ENCODE data around the gene TEK. TPM values are rescaled to one million over a fixed set of nuclear protein-coding genes. Genes with fewer than 3 reads are reported as not detected.

TEK gene
- total and polyA plus RNA-seq, 10 of the 15 experiments (the other 5 are each of a cell fraction or from before 2014, with no cell fraction given), result not detected

GRCh38 chr9:27107241-27107640, 1.8 kb upstream of the TEK start:
- ChIA-PET SMC1A (ENCODE audit: uncharacterized antibody, unreplicated experiment) (interaction anchor here (0.9 kb wide), 1 partner anchor 178 kb away, joined by 3 read pairs; no protein-coding TSS in a partner anchor), RAD21 (ENCODE audit: unreplicated experiment) (interaction anchor here (0.7 kb wide), 1 partner anchor 735 kb away, joined by 3 read pairs; no protein-coding TSS in a partner anchor), CTCF (no interaction called here), POLR2A (no interaction called here)
- ATAC-seq (no peak), FAIRE-seq (no peak), DNase-seq (ENCODE audit: low read depth, low spot score) (no peak)
- H2AFZ ChIP-seq (ENCODE audit: control insufficient read depth, low read depth, low read length), result no peak overlapping the region
- intact Hi-C loops (cut with micrococcal nuclease; ENCODE audit: unreplicated experiment), result no loop called here
- H3K4me3 ChIP-seq, result no peak overlapping the region
- 20% methylated on average over 2 of the region's 2 CpGs for WGBS (ENCODE audit: insufficient coverage, insufficient replicate concordance, low lambda C conversion rate, missing lambda C conversion rate)
- H3K9me3 ChIP-seq (replicated peaks; ENCODE audit: control insufficient read depth, insufficient read depth, low read length), result no peaks in the 10 kb centered on the region
- in situ Hi-C loops (cut with MboI), result no loop called here
- no TSS peak for BruUV-seq (replicated peaks)
- no peaks in the 10 kb centered on the region for H3K36me3 ChIP-seq (ENCODE audit: control insufficient read depth in 2 of 2, insufficient read depth in 2 of 2, low read length in 1 of 2)
- H3K27ac ChIP-seq (ENCODE audit: control insufficient read depth, insufficient read depth), result no peak overlapping the region
- no peaks in the 10 kb centered on the region for H3K27me3 ChIP-seq (replicated peaks in 1 of 2; ENCODE audit: control insufficient read depth in 2 of 2, insufficient read depth in 2 of 2, low read length in 1 of 2)
- no peaks in the 10 kb centered on the region for H4K20me1 ChIP-seq (ENCODE audit: control insufficient read depth, insufficient read depth)
- H3K79me2 ChIP-seq (ENCODE audit: control insufficient read depth, insufficient read depth, low read length), result no peaks in the 10 kb centered on the region
- TF ChIP-seq DPF2 (IDR thresholded peaks at IDR 0.05) (no peak), RAD51 (IDR thresholded peaks at IDR 0.05) (no peak), FOXM1 (IDR thresholded peaks at IDR 0.05; ENCODE audit: low read depth, low read length) (no peak), YBX1 (IDR thresholded peaks at IDR 0.05) (no peak), ZNF24 (IDR thresholded peaks at IDR 0.05) (no peak), PML (IDR thresholded peaks at IDR 0.05; ENCODE audit: low read length) (no peak), SP1 (IDR thresholded peaks at IDR 0.05; ENCODE audit: low read depth, low read length) (no peak), PAX5 (IDR thresholded peaks at IDR 0.05; ENCODE audit: borderline replicate concordance, low read depth, low read length) (no peak), NR2C2 (IDR thresholded peaks at IDR 0.05; ENCODE audit: borderline replicate concordance, control insufficient read depth, insufficient read length, low read depth) (no peak)
- TF ChIP-seq, protein P1, sequence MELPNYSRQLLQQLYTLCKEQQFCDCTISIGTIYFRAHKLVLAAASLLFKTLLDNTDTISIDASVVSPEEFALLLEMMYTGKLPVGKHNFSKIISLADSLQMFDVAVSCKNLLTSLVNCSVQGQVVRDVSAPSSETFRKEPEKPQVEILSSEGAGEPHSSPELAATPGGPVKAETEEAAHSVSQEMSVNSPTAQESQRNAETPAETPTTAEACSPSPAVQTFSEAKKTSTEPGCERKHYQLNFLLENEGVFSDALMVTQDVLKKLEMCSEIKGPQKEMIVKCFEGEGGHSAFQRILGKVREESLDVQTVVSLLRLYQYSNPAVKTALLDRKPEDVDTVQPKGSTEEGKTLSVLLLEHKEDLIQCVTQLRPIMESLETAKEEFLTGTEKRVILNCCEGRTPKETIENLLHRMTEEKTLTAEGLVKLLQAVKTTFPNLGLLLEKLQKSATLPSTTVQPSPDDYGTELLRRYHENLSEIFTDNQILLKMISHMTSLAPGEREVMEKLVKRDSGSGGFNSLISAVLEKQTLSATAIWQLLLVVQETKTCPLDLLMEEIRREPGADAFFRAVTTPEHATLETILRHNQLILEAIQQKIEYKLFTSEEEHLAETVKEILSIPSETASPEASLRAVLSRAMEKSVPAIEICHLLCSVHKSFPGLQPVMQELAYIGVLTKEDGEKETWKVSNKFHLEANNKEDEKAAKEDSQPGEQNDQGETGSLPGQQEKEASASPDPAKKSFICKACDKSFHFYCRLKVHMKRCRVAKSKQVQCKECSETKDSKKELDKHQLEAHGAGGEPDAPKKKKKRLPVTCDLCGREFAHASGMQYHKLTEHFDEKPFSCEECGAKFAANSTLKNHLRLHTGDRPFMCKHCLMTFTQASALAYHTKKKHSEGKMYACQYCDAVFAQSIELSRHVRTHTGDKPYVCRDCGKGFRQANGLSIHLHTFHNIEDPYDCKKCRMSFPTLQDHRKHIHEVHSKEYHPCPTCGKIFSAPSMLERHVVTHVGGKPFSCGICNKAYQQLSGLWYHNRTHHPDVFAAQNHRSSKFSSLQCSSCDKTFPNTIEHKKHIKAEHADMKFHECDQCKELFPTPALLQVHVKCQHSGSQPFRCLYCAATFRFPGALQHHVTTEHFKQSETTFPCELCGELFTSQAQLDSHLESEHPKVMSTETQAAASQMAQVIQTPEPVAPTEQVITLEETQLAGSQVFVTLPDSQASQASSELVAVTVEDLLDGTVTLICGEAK (IDR thresholded peaks at IDR 0.05; ENCODE audit: borderline replicate concordance), result no peak
- H3K9ac ChIP-seq (ENCODE audit: control insufficient read depth, insufficient read depth, low read length), result no peak overlapping the region
- no peak overlapping the region for H3K4me2 ChIP-seq (ENCODE audit: control insufficient read depth, insufficient read depth)
- H3K4me1 ChIP-seq (ENCODE audit: control insufficient read depth, insufficient read depth, low read length), result no peaks in the 10 kb centered on the region

All from GM12878 (cell line).